HG03354 (cell line): ENCODE data around the gene WDFY4.

Source experiments
- ATAC-seq: cut with Tn5 transposase; IDR thresholded peaks from one replicate; pipeline ENCODE4 v1.9.1; 2021; ENCODE audit warnings: mild to moderate bottlenecking; ENCODE audit not compliant: unreplicated experiment, poor library complexity, severe bottlenecking

Gene WDFY4

DNA sequence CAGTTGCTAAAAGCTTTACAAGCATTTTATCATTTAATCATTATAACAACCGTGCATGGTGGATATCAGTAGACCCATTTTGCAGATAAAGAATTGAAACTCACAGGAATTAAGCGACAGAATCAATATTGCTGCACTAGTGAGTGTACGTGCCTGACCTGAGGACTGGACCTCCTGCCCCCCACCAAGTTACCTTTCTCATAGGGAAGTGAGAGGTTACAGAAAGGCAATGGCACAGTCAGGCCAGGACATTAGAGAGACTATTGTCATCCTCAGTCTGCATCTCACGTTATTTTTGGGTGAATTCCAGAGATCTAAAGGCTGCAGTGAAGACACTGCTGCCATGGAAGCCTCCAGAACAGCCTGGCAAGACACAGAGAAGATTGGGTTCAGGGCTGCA lies 80.9 kb downstream of the WDFY4 start:
- peak; percentile 30 for ATAC-seq

DNA sequence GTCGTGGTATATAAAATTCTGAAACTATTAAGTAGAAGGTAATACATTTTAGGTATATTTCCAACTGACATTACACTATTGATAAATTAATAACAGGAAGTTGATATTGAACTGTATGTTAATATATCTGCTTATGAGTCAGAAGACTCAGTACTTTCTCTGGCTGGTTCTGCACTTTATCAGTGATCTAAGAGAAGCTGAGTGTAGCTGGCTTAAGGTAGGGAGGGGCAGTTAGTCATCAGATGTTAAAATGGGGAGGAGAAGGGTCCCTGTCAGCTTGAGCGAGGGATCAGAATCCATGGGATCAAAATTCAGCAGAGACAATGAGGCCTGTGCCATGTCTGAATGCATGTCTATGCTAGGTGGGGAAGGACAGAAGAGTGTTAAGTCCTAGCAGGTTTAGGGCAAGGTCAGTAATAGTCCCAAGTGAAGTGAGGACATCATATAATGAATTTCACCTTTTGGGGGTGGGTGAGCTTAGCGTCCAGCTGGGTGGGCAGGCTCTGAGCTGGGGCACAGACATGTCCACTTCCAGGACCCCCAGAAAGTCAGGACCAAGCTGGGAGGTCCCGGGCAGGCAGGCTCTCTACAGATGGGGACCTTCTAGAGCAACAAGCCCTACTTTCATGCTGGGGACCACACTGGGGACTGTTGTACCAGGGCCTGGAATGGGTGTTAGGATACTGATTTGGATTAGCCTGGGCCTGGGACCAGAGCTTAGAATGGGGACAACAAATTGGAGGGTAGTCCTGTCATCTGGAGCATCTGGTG lies 82.9 kb downstream of the WDFY4 start:
- ATAC-seq, result no peak

DNA sequence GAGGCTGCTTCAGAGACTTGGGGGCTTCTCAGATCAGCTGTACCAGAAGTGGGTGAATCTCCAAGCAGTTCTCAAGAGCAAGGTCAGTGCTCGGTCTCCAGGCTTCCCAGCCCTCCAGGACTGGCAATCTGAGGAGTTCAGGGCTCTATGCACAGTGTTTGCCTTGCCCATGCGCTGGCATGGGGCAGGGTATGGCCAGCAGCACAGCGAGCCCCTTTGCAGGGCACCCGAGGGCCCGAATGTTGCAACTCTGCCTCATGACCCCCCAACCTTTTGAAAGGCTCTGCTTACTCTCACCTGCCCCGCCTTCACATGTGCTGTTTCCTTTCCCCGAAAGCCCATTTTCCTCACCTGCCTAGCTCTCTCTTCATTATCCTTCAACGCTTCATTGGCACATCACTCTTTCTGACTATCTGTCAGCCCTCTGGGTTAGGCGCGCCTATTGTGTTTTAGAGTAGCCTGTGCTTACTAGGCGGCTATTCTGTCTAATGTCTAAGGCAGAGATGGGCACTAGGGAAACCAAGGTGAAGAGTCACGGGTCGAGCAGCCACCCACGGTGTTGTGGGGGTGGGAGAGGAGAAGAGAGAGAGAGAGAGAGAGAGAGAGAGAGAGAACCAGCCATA lies 83.6 kb downstream of the WDFY4 start:
- no peak for ATAC-seq

DNA sequence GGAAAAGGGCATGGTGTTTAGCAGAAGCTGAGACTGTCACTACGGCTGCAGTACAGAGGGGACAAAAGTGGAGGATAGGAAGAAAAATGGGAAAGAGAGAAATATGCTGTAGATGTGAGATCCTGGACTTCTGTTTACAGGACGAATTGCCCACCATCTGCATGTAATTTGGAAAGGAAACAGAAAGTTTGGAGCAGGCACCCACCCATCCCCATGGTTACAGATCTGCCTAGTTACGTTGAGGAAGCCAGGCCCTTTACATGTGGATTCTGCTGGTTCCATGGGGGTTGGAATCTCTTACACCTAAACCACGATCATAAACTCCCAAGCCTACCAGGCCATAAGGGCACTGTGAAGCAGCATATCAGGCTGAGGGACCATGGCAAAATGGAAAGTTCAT lies 84.3 kb downstream of the WDFY4 start:
- no peak for ATAC-seq

DNA sequence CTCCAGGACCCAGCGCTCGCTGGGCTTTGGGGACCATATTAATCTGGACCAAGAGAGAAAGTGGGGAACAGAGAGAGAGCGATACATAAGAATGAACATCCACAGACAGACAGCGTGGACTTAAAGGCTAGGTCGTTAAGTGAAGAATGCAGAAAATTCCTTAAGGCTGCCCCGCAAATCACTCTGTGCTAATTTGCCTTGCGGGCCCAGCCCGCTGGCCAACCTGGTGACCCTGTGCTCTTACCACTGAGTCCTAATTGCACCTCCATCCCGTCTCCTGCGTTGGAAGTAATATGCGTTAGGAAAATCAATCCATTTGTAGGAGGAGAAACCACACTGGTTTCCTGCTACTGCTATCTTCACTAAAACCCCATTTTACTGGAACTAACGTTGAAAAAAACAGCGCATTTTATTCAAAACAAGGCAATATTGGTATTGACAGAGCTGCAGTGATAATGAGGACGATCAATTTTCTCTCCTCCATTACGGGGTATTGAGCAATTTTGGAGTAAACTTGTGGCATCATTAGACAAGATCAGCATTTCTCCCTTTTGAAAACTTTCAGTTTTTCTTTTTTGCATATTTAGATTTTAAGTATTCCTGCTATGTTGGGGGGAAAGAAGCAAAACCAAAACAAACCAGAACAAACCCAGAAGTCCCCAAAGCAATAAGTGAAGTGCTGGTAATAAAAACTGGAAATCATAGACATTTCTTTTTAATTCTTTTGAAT lies 85.2 kb downstream of the WDFY4 start:
- ATAC-seq, result no peak

DNA sequence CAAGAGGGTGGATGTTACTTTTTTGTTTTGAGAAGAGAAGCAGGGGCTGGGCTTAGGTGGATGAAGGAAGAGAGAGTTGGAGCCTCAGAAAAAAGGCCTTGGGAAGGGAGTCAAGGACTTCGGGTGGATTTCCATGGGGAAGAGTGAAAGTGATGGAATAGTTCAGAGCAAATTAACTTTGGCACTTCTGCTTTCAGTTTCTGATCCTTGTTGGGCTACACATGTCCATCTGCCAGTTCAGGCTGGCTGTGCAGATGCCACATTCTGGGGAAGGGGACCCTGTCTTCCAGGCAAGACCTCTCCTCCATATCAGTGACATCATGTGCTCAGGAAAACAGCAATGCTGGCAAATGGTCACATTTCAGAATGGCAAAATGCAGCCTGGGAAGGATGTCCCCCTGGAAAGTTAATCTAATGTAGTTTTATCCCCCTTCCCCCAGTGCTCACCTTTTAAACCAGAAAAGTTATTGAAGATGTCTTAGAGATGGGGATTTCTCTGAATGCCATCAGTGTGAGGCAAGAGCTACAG lies 86.0 kb downstream of the WDFY4 start:
- no peak for ATAC-seq

DNA sequence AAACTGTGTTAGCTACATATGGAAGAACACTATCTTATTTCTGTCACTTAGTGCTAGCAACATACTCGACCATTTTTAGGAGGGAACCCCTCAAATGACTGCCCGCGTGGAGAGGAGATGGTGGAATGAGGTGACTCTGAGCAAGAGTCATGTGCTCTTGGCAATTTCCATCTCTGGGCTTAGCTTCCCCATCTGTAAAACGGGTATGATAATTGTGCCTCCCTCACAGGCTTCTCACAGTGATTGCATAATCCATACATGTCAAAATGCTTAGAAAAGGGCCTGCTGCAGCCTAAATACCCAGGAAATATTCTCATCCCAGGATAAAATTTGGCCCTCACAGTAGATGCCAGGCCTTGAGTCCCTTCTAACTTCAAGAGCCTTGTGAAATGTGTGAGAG lies 86.6 kb downstream of the WDFY4 start:
- no peak for ATAC-seq

DNA sequence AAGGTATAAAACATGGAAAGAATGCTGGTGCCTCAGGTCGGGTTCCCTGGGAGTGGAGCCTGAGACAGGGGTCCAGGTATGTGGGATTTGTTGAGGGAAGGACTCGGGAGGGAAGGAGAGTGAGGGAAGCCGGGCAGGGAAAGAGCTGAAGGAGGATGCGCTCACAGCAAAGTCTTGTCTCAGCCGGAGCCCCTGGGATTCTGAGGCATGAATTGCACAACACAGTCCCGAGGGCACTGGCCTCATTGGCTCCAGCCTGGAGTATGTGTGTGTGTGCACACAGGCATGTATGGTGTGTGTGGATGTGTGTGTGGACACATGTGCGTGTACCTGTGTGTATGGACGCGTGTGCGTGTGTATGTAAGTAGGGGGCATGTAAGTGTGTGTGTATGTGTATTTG lies 87.4 kb downstream of the WDFY4 start:
- ATAC-seq, result no peak

DNA sequence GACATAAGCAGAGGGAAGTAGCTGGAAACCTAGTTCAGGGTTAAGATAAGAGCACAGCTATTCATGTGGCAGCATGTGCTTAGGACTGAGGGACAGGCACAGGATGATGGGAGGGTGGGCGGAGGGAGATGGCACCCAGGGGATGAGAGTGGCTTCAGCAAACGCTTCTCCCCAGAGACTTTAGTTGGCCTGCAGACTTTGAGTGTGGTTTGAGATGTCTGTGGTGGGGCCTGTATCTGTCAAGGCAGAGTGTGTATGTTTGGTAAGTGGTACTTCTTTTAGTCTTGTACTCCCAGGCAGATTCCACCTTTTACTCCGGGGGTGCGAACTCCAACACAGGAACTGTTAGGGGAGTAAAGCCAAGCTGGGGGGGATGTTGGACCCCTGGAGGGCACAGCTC lies 88.9 kb downstream of the WDFY4 start:
- ATAC-seq, result peak; percentile 74

DNA sequence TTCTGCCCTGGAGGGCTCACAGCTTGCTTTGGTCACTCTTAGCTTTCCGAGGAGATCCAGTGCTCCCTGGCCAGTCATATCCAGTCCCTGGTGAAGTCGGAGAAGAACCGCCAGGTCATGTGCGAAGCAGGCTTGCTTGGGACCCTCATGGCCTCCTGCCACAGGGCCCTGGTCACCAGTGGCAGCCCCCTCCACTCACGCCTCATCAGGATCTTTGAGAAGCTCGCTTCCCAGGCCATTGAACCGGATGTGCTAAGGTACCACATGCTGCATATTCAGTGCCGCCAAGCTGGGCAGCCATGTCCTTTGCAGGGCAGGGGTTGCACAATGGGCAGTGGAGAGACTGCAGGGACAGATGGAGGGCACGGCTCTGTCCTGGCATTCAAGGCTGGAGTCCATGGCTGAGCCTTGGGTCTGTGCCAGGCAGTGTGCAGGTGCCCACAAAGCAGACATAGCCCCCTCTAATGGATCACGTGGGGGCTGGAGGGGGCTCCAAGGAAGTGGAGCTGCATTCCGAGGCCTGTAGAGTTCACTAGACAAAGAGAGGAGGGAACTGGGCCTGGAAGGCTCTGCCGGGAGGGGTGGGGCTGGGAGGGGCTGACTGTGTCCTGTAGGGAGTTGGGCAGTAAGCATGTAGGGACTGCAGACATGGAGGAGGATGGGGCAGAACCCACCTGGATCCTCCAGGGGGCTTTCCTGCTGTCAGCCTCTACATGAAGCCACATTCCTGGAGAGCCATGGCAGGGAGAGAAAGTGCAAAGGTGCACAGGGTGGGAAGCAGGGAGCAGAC lies 89.9 kb downstream of the WDFY4 start:
- no peak for ATAC-seq

DNA sequence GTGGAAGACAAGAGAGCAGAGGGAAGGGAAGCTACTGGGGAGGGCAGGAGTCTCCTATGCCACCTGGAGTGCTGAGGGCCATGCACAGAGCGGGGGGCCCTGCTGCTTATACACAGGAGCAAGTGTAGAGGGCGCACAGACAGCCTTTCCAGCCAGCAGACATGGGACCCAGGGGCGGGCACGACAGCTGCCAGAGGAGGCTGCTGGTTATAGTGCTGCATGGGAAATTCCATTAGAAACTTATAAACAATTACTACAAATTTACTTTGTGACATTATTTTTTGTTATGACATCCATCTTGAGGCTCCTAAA lies 90.5 kb downstream of the WDFY4 start:
- no peak for ATAC-seq

DNA sequence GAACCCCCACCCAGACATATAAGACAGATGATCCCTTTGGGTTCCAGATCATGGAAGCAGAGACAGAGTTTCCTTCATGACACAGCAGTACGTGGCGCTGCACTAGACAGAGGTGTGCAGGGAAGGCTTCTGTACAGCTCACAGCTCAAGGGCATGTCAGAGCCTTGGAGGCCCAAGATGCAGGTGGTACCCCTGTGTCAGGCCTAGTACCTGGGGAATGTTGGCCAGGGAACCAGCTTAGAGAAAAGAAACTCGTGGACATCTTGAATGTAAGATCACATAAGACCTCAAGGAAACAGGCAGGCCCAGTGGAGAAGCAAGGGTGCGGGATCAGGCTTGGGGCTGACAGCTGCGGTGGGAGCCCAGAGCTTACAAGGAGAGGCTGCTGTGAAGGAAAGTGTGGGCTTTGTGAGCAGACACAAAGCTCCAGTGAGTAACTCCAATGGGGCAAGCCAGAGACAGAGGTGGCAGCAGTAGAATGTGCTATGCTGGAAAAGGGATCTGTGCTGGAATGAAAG lies 91.4 kb downstream of the WDFY4 start:
- ATAC-seq, result no peak

DNA sequence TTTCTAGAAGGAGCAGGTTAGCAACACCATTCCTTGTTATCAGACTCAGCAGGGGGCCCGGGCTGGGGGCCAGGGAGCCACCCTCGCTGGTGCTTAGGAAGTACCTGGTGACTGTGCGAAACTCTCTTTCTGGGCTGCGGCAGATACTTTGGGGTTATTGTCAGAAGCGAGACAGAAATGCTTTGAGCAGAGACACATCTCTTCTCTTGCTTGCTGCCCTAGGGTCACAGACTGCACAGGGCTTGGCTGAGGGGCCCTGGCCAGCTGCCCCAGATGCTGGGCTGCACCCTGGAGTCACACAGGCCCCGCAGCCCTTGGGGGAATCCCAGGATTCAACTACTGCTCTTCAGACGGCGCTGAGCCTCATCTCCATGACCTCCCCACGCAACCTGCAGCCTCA lies 91.9 kb downstream of the WDFY4 start:
- ATAC-seq, result no peak

DNA sequence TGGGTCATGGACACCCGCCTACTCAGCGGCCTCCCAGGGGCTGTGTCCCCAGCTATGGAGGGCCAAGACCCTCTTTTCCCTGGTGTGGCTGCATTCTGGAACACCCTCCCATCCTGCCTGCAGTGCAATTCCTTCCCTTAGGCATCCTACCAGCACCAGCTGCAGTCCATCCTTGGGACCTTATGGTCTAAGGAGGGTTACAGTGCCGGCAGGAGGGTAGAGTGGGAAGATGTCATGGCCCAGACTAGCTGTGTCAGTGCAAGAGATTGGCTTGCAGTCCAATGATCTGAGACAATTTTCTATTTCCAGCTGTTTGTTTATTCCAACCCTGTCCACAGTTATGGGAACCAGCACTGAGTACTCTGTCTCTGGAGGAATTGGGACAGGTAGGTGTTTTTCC lies 92.4 kb downstream of the WDFY4 start:
- ATAC-seq, result no peak

DNA sequence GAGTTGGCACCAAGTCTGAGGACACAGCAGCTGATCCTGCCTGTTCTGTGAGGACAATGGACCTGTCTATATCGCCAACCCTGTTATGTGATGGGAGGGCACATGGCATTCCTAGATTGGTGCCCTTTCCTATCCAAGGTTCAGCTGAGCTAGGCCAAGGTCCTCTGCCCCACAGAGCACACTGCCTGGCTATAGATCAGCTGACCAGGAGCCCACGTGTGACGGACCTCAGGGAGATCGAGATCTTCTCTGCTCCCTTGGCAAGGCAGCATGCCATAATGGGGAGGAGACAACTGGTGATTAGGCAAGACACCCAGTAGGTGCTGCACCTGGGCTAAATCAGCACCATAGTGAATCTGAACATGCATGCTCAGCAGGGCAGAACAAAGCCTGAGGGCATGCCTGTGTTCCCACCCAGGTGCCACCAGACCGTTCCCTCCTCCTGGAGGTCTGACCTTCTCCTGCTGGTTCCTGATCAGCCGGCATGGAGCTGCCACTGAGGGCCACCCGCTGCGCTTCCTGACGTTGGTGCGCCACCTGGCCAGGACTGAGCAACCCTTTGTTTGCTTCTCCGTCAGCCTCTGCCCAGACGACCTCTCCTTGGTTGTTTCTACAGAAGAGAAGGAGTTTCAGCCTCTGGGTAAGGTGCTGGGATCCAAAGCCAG lies 93.7 kb downstream of the WDFY4 start:
- ATAC-seq, result no peak

DNA sequence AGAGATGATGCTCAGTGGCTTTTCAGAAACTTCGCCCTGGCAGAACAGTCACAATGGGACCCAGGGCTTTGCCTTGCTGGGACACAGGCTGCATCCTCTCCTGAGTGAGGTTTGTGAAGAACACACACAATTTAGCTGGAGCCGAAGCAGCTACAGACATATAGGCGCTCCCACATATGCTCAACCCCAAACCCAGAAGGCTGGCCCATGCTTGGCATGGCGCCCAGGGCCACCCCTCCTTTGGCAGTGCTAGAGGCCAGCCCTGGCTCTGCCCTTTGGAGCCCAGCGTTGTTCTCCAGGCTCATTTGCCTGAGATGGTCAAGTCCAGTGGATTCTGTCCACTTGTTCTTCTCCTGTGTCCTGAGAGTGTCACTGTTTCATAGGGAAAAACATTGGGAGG lies 94.4 kb downstream of the WDFY4 start:
- ATAC-seq, result no peak

DNA sequence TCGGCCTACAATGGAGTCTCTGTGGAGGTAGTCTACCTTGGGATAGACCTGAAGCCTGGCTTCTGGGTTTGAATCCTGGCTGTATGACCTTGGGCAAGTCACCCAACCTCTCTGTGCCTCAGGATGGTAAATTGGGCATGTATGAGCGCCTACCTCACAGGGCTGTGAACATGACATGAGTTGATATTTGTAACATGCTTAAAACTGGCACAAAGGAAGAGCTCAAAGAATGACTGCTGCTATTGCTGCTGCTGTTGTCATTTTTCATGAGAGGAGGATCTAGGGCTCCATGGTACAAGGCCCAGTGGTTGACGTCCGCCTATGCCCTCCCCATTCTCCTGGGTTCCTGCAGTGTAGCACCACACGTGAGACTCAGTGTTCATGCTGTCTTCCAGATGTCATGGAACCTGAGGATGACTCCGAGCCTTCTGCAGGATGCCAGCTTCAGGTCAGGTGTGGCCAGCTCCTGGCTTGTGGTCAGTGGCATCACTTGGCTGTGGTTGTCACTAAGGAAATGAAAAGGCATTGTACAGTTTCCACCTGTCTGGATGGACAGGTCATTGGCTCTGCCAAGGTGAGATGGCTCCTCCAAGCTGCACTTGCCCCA lies 95.0 kb downstream of the WDFY4 start:
- no peak for ATAC-seq

DNA sequence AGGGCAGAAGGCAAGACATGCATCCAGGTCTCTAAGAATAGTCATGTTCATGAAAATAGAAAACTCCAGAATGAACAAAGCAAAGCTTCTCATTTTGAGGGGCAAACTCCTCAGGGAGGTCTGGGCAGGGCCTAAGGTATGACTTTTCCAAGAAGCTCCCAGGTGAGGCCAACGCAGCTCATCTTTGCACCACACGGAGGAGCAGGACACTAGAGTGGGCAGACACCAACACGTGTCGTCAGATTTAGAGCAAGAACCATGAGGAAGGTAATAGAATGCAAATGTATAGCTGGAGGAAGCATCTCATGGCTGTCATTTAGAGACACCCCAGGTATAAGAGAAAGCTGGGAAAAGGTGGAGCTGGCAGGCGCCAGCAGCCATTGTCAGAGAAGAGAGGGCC lies 95.7 kb downstream of the WDFY4 start:
- no peak for ATAC-seq

DNA sequence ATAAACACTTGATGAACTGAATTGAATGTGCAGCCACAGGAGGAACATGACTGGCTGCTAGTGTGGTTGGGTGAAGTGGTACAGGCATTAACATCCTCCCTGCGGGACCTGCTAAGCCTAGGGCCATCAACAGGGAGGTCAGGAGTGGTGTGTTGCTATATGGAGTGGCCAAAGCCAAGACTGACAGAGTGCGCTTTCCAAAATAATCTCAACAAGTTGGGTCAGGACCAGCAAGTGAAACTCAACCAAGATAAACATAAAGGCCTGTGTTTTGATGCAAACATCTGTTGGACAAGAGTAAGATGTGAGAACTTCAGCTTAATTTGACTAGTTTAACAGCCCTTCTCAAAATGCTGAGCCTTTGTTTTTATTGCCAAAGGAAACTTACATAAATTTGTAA lies 97.7 kb downstream of the WDFY4 start:
- ATAC-seq, result no peak
